Hepatocyte (in vitro differentiated cells): ENCODE results near the gene RAB12. TPM values are rescaled to one million over a fixed set of nuclear protein-coding genes. Genes with fewer than 3 reads are reported as not detected.
A peak's percentile ranks its signal among the peaks of the same experiment; 100 is the strongest.

Source experiments
- DNase-seq: peaks from one replicate; pipeline ENCODE4 v3.0.0-alpha.2; 2016; ENCODE audit warnings: low spot score
- H2AFZ ChIP-seq: fragments of 200-600 bp; sonication (generic); 2 replicates; pipeline ENCODE4 v1.6.0; 2016; ENCODE audit warnings: antibody characterized with exemption, mild to moderate bottlenecking
- H3K27ac ChIP-seq: fragments of 200-600 bp; sonication (generic); 2 replicates; pipeline ENCODE4 v1.5.1; 2016; ENCODE audit warnings: mild to moderate bottlenecking
- H3K27me3 ChIP-seq: fragments of 200-600 bp; sonication (generic); 2 replicates; pipeline ENCODE4 v1.6.1; 2016
- H3K36me3 ChIP-seq: fragments of 200-600 bp; sonication (generic); replicated peaks from 2 replicates; pipeline ENCODE4 v1.5.1; 2016; ENCODE audit warnings: low read depth; ENCODE audit not compliant: insufficient read depth
- H3K4me1 ChIP-seq: fragments of 200-600 bp; sonication (generic); 2 replicates; pipeline ENCODE4 v1.5.1; 2016; ENCODE audit warnings: mild to moderate bottlenecking, moderate library complexity; ENCODE audit not compliant: insufficient read depth
- H3K4me2 ChIP-seq: fragments of 200-600 bp; sonication (generic); 2 replicates; pipeline ENCODE4 v1.6.0; 2016
- H3K4me3 ChIP-seq: fragments of 200-600 bp; sonication (generic); 2 replicates; pipeline ENCODE4 v1.5.1; 2016; ENCODE audit warnings: mild to moderate bottlenecking
- H3K79me2 ChIP-seq: fragments of 200-600 bp; sonication (generic); 2 replicates; pipeline ENCODE4 v1.6.0; 2017; ENCODE audit warnings: mild to moderate bottlenecking
- H3K9me2 ChIP-seq: fragments of 200-600 bp; sonication (generic); replicated peaks from 2 replicates; pipeline ENCODE4 v1.6.0; 2017; ENCODE audit warnings: mild to moderate bottlenecking; ENCODE audit not compliant: insufficient read depth
- H3K9me3 ChIP-seq: fragments of 200-600 bp; sonication (generic); 2 replicates; pipeline ENCODE4 v1.5.1; 2016; ENCODE audit warnings: low read depth, mild to moderate bottlenecking
- H4K20me1 ChIP-seq: fragments of 200-600 bp; sonication (generic); 2 replicates; pipeline ENCODE4 v1.6.0; 2016; ENCODE audit warnings: mild to moderate bottlenecking; ENCODE audit not compliant: insufficient read depth, poor library complexity, severe bottlenecking
- EZH2 ChIP-seq: fragments of 200-600 bp; sonication (generic); IDR thresholded peaks from 2 replicates; pipeline ENCODE4 v1.6.1; 2016; ENCODE audit warnings: antibody characterized with exemption, mild to moderate bottlenecking, borderline replicate concordance
- EZH2phosphoT487 ChIP-seq: fragments of 200-600 bp; sonication (generic); IDR thresholded peaks from one replicate; pipeline ENCODE4 v1.6.1; 2018; ENCODE audit warnings: antibody characterized with exemption, mild to moderate bottlenecking, low read depth, moderate library complexity; ENCODE audit not compliant: unreplicated experiment, severe bottlenecking
- WGBS: methylation state at CpG from one replicate; pipeline ENCODE4 v1.1.6; 2016; ENCODE audit warnings: low lambda C conversion rate; ENCODE audit errors: missing lambda C conversion rate; 5-methylcytosine and 5-hydroxymethylcytosine counted together
- polyA plus RNA-seq: library from polyadenylated mRNA; unstranded; fragments of >200 nt; fragmentation: Nextera tagmentation; extraction: Ambion mirVana; gene quantifications from 2 replicates; pipeline ENCODE4 v1.2.1, GENCODE V29; 2016
- total RNA-seq: library from RNA; depleted of rRNA; stranded (reverse); fragments of >200 nt; gene quantifications from 2 replicates; pipeline ENCODE4 v1.2.3, GENCODE V29; 2014
- TF ChIP-seq, protein P1 (sequence below): fragments of 200-600 bp; sonication (generic); IDR thresholded peaks from 2 replicates; pipeline ENCODE4 v1.5.1; 2016; ENCODE audit warnings: antibody characterized with exemption, mild to moderate bottlenecking; ENCODE audit not compliant: poor library complexity

The RAB12 gene
- total and polyA plus RNA-seq, 2 experiments from 2014 or later = 4.7 to 33.2 TPM

- Histone ChIP-seq H3K79me2 (no peaks in the 10 kb centered on the region), H3K4me1 (no peaks in the 10 kb centered on the region), H3K4me2 (peak overlapping the region; percentile 65), H3K27me3 (no peaks in the 10 kb centered on the region), H4K20me1 (no peaks in the 10 kb centered on the region), H3K36me3 (no peaks in the 10 kb centered on the region), H3K9me3 (no peaks in the 10 kb centered on the region), H3K9me2 (no peaks in the 10 kb centered on the region), H3K4me3 (no peak overlapping the region), H2AFZ (peak overlapping the region; percentile 37), H3K27ac (no peak overlapping the region)
- peak; percentile 43 for DNase-seq
- 19% methylated on average over 18 of the region's 18 CpGs for WGBS
- TF ChIP-seq EZH2phosphoT487 = no peak
- no peak for TF ChIP-seq EZH2
- TF ChIP-seq, protein P1, sequence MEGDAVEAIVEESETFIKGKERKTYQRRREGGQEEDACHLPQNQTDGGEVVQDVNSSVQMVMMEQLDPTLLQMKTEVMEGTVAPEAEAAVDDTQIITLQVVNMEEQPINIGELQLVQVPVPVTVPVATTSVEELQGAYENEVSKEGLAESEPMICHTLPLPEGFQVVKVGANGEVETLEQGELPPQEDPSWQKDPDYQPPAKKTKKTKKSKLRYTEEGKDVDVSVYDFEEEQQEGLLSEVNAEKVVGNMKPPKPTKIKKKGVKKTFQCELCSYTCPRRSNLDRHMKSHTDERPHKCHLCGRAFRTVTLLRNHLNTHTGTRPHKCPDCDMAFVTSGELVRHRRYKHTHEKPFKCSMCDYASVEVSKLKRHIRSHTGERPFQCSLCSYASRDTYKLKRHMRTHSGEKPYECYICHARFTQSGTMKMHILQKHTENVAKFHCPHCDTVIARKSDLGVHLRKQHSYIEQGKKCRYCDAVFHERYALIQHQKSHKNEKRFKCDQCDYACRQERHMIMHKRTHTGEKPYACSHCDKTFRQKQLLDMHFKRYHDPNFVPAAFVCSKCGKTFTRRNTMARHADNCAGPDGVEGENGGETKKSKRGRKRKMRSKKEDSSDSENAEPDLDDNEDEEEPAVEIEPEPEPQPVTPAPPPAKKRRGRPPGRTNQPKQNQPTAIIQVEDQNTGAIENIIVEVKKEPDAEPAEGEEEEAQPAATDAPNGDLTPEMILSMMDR = no peak
Observed at GRCh38 chr18:8661754-8662559, 52.7 kb downstream of the RAB12 start.

DNA sequence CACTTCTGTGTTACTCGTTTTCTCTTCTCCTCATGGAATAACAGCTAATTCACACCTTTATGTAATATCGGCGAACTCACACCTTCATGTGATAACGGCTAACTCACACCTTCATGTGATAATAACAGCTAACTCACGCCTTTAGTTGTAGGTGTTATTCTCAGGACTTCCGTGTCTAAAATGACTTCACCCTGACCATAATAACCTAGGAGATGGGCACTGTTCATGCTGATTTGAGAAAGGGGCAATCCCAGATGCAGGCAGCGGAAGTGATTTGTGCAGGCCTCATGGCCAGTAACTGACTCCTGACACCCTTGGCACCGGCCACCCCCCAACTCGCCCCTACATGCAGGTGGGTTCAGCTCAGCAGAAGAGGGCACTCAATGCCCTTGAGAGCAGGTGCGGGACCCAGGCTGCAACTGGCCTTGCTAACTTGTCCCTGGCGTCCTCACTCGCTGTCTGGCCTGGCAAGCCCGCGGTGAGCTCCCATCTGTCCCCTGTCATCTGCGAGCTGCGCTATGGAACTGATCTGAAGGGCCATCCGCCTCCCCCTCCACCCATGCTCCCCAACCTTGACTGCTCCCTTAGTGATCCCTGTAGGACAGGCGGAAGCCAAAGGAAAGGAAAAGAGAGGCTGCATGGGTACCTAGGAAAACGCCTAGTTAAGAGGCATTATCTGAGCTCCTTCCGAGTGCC, 53.5 kb downstream of the RAB12 start:
- Histone ChIP-seq H3K27me3 (no peaks in the 10 kb centered on the region), H3K79me2 (no peaks in the 10 kb centered on the region), H2AFZ (no peak overlapping the region), H3K4me3 (no peak overlapping the region), H3K4me1 (no peaks in the 10 kb centered on the region), H3K27ac (no peak overlapping the region), H3K4me2 (no peak overlapping the region), H3K36me3 (no peaks in the 10 kb centered on the region), H4K20me1 (no peaks in the 10 kb centered on the region), H3K9me2 (no peaks in the 10 kb centered on the region), H3K9me3 (no peaks in the 10 kb centered on the region)
- TF ChIP-seq EZH2 (no peak), EZH2phosphoT487 (no peak)
- DNase-seq = no peak
- whole genome bisulfite sequencing = 64% methylated on average over 20 of the region's 20 CpGs

GRCh38 chr18:8667846-8668245, 58.6 kb downstream of the RAB12 start:
- TF ChIP-seq EZH2 (no peak), EZH2phosphoT487 (no peak)
- TF ChIP-seq, protein P1 = no peak
- 89% methylated on average over 3 of the region's 3 CpGs for WGBS
- DNase-seq = no peak
- H4K20me1 ChIP-seq = no peaks in the 10 kb centered on the region
- H3K9me2 ChIP-seq = no peaks in the 10 kb centered on the region
- no peak overlapping the region for H2AFZ ChIP-seq
- H3K27me3 ChIP-seq = no peaks in the 10 kb centered on the region
- H3K79me2 ChIP-seq = no peaks in the 10 kb centered on the region
- no peak overlapping the region for H3K4me2 ChIP-seq
- no peak overlapping the region for H3K27ac ChIP-seq
- H3K9me3 ChIP-seq = no peaks in the 10 kb centered on the region
- H3K4me1 ChIP-seq = no peaks in the 10 kb centered on the region
- H3K4me3 ChIP-seq = no peak overlapping the region
- no peaks in the 10 kb centered on the region for H3K36me3 ChIP-seq

DNA sequence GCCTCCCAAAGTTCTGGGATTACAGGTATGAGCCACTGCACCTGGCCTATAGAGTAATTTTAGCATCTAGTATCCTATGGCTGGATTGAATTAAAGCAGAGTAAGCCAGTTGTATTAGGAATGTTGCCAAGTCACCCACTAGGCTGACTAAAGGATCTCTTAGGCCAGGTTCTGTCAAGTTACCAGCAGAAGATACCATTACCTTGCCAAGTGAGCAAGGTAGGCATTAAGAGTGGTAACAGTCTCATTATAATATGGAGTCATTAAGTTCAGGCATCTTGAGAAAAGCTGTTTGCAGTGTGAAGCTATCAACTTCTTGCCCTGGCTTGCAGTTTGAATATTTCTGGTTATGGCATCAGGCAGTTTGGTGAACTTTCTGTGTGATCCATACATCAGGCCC, 59.1 kb downstream of the RAB12 start:
- TF ChIP-seq, protein P1 = no peak
- no peak for TF ChIP-seq EZH2phosphoT487
- Histone ChIP-seq H2AFZ (no peak overlapping the region), H3K27me3 (no peaks in the 10 kb centered on the region), H3K9me2 (no peaks in the 10 kb centered on the region), H3K79me2 (no peaks in the 10 kb centered on the region), H3K4me2 (no peak overlapping the region), H3K4me3 (no peak overlapping the region), H3K9me3 (no peaks in the 10 kb centered on the region), H4K20me1 (no peaks in the 10 kb centered on the region), H3K27ac (no peak overlapping the region), H3K4me1 (no peaks in the 10 kb centered on the region), H3K36me3 (no peaks in the 10 kb centered on the region)
- DNase-seq = no peak
